ENCODE results near the gene GPAM. TPM values are rescaled to one million over a fixed set of nuclear protein-coding genes. Genes with fewer than 3 reads are reported as not detected.

The GPAM gene
- total RNA-seq, 2 experiments from 2014 or later: 7.5 to 13.0 TPM

DNA sequence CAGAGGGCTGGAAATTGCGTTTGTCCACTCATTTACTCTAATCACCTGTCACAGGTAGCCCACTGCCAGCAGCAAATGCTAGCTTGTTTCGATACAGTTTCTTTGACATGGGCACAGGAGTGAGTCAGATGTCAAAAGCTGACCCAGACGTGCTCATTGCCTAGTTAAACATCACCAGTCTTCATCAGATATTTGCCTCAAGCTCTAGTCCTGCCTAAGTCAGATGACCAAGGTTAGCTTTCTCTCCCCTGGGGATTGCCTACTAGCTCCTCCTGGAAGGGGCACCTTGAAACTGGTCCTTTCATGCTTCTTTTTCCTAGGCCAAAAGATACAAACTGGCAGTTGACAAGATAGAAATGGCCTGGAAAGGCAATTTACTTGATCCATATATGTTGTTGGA is 35.2 kb downstream of the GPAM start:
- DNase-seq (ENCODE audit: low spot score): no peak
- no peak overlapping the region for H3K27ac ChIP-seq (ENCODE audit: low read depth, low read length, poor library complexity, severe bottlenecking)
- no peaks in the 10 kb centered on the region for H3K9me2 ChIP-seq (ENCODE audit: insufficient read depth, low read length)
- H3K36me3 ChIP-seq (ENCODE audit: insufficient read depth, low read length): peaks cover 24% of the 10 kb centered on the region
- ChIA-PET POLR2A (interaction anchor here (0.6 kb wide), 1 partner anchor 233 kb away, joined by 3 read pairs; no protein-coding TSS in a partner anchor), CTCF (ENCODE audit: unreplicated experiment) (no interaction called here)
- no peak overlapping the region for H3K4me3 ChIP-seq (ENCODE audit: low read depth, low read length, poor library complexity, severe bottlenecking)
- H3K79me2 ChIP-seq (ENCODE audit: insufficient read depth, low read depth, low read length): no peaks in the 10 kb centered on the region
- no peak overlapping the region for H3K4me2 ChIP-seq (ENCODE audit: low read length)
- intact Hi-C loops (cut with micrococcal nuclease; ENCODE audit: unreplicated experiment): no loop called here
- no TSS peak for BruUV-seq (replicated peaks)
- TF ChIP-seq EZH2phosphoT487 (IDR thresholded peaks at IDR 0.05; ENCODE audit: borderline replicate concordance, low read depth, low read length): no peak
- TF ChIP-seq, protein P1, sequence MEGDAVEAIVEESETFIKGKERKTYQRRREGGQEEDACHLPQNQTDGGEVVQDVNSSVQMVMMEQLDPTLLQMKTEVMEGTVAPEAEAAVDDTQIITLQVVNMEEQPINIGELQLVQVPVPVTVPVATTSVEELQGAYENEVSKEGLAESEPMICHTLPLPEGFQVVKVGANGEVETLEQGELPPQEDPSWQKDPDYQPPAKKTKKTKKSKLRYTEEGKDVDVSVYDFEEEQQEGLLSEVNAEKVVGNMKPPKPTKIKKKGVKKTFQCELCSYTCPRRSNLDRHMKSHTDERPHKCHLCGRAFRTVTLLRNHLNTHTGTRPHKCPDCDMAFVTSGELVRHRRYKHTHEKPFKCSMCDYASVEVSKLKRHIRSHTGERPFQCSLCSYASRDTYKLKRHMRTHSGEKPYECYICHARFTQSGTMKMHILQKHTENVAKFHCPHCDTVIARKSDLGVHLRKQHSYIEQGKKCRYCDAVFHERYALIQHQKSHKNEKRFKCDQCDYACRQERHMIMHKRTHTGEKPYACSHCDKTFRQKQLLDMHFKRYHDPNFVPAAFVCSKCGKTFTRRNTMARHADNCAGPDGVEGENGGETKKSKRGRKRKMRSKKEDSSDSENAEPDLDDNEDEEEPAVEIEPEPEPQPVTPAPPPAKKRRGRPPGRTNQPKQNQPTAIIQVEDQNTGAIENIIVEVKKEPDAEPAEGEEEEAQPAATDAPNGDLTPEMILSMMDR (conservative IDR thresholded peaks at IDR 0.05; ENCODE audit: low read length): no peak
- H4K20me1 ChIP-seq (ENCODE audit: insufficient read depth, low read length): no peaks in the 10 kb centered on the region
- no peaks in the 10 kb centered on the region for H3K9me3 ChIP-seq (ENCODE audit: low read length)
- H2AFZ ChIP-seq (ENCODE audit: low read length): no peak overlapping the region
- no peaks in the 10 kb centered on the region for H3K4me1 ChIP-seq (ENCODE audit: insufficient read depth, low read length, poor library complexity, severe bottlenecking)

DNA sequence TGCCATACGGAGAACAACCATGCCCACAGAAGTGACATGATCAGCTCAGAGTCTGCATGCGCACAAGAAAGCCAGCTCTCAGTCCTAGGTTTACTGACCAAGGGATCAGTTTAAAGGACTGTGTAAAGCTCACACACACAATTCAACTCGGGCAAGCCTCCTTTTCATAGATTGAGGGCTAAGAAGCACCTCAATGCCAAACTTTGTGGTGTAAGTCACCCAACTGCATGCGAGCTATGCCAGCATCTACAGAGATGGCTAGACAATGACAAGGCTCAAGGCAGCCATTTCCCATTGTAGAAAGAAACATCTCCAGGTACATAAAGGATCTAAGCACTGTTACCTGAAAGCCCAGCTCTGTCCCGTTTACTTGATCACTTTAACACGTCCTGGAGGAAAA is 36.8 kb downstream of the GPAM start:
- DNase-seq (ENCODE audit: low spot score): no peak
- Histone ChIP-seq H3K9me3 (ENCODE audit: low read length) (no peaks in the 10 kb centered on the region), H3K79me2 (ENCODE audit: insufficient read depth, low read depth, low read length) (no peaks in the 10 kb centered on the region), H3K4me2 (ENCODE audit: low read length) (no peak overlapping the region), H4K20me1 (ENCODE audit: insufficient read depth, low read length) (no peaks in the 10 kb centered on the region), H2AFZ (ENCODE audit: low read length) (no peak overlapping the region), H3K9me2 (ENCODE audit: insufficient read depth, low read length) (no peaks in the 10 kb centered on the region), H3K4me3 (ENCODE audit: low read depth, low read length, poor library complexity, severe bottlenecking) (no peak overlapping the region), H3K4me1 (ENCODE audit: insufficient read depth, low read length, poor library complexity, severe bottlenecking) (no peaks in the 10 kb centered on the region), H3K27ac (ENCODE audit: low read depth, low read length, poor library complexity, severe bottlenecking) (no peak overlapping the region), H3K36me3 (ENCODE audit: insufficient read depth, low read length) (peaks cover 9% of the 10 kb centered on the region; the same call in 1 of the 2 replicates)
- ChIA-PET CTCF (ENCODE audit: unreplicated experiment) (no interaction called here), POLR2A (interaction anchor here (0.7 kb wide), 1 partner anchor 290 kb away, joined by 3 read pairs; no protein-coding TSS in a partner anchor)
- intact Hi-C loops (cut with micrococcal nuclease; ENCODE audit: unreplicated experiment): no loop called here
- no TSS peak for BruUV-seq (replicated peaks)
- TF ChIP-seq, protein P1 (conservative IDR thresholded peaks at IDR 0.05; ENCODE audit: low read length): no peak
- no peak for TF ChIP-seq EZH2phosphoT487 (IDR thresholded peaks at IDR 0.05; ENCODE audit: borderline replicate concordance, low read depth, low read length)

DNA sequence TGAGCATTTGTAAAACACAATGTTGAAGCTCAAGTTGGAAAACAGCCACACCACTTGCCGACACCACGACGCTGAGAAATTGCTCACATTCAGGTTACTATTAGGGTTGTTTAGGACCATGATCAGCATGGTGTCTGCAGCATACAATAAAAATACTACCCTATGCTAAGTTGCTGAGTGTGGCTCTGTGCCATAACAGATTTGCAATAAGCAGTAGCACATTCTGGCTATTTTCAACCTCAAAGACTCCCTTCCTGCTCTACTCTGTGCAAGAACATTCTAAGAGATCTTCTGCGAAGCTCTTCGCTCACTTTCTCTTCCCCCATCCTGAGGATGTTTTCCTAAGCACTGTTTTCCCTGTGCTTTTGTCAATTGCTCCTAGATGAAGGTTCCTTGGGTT is 38.3 kb downstream of the GPAM start:
- CTCF ChIA-PET (ENCODE audit: unreplicated experiment): no interaction called here
- POLR2A ChIA-PET: no interaction called here

More for the DNA sequence above, 38.3 kb downstream of the GPAM start:
- intact Hi-C loops (cut with micrococcal nuclease; ENCODE audit: unreplicated experiment): no loop called here
- Histone ChIP-seq H3K27ac (ENCODE audit: low read depth, low read length, poor library complexity, severe bottlenecking) (no peak overlapping the region), H3K9me3 (ENCODE audit: low read length) (no peaks in the 10 kb centered on the region), H3K36me3 (ENCODE audit: insufficient read depth, low read length) (no peaks in the 10 kb centered on the region), H3K79me2 (ENCODE audit: insufficient read depth, low read depth, low read length) (no peaks in the 10 kb centered on the region), H3K4me3 (ENCODE audit: low read depth, low read length, poor library complexity, severe bottlenecking) (no peak overlapping the region), H3K4me1 (ENCODE audit: insufficient read depth, low read length, poor library complexity, severe bottlenecking) (no peaks in the 10 kb centered on the region), H3K4me2 (ENCODE audit: low read length) (no peak overlapping the region), H3K9me2 (ENCODE audit: insufficient read depth, low read length) (no peaks in the 10 kb centered on the region), H4K20me1 (ENCODE audit: insufficient read depth, low read length) (no peaks in the 10 kb centered on the region), H2AFZ (ENCODE audit: low read length) (no peak overlapping the region)
- no peak for DNase-seq (ENCODE audit: low spot score)
- BruUV-seq (replicated peaks): no TSS peak
- TF ChIP-seq, protein P1 (conservative IDR thresholded peaks at IDR 0.05; ENCODE audit: low read length): no peak
- TF ChIP-seq EZH2phosphoT487 (IDR thresholded peaks at IDR 0.05; ENCODE audit: borderline replicate concordance, low read depth, low read length): no peak
